H9 (cell line): ENCODE results near the gene ARL11. TPM values are rescaled to one million over a fixed set of nuclear protein-coding genes. Genes with fewer than 3 reads are reported as not detected.
"Not testable (repeated sequence)": the region's sequence is repeated elsewhere in the genome, so short reads cannot be mapped to it uniquely, and the experiment has no call there.

ENCODE experiments used
- DNase-seq: peaks from one replicate; pipeline ENCODE4 v3.0.0-alpha.2; 2017
- H2AFZ ChIP-seq: one replicate; pipeline ENCODE4 v1.6.1; 2013; ENCODE audit warnings: mild to moderate bottlenecking, low read length, control low read depth, moderate library complexity
- H2AK5ac ChIP-seq: 2 replicates; pipeline ENCODE4 v1.6.1; 2013; ENCODE audit warnings: low read length, control low read depth, mixed read lengths; ENCODE audit not compliant: insufficient read length
- H2BK120ac ChIP-seq: one replicate; pipeline ENCODE4 v1.6.1; 2013; ENCODE audit warnings: low read depth, mild to moderate bottlenecking, low read length, control low read depth, inconsistent platforms; ENCODE audit not compliant: poor library complexity, severe bottlenecking
- H2BK12ac ChIP-seq: 2 replicates; pipeline ENCODE4 v1.6.1; 2013; ENCODE audit warnings: low read length, control low read depth, mixed read lengths, low read depth; ENCODE audit not compliant: insufficient read length
- H2BK15ac ChIP-seq: 2 replicates; pipeline ENCODE4 v1.6.1; 2013; ENCODE audit warnings: low read depth, low read length, control low read depth
- H2BK20ac ChIP-seq: one replicate; pipeline ENCODE4 v1.6.1; 2013; ENCODE audit warnings: low read depth, mild to moderate bottlenecking, low read length, control low read depth, inconsistent platforms; ENCODE audit not compliant: poor library complexity, severe bottlenecking
- H2BK5ac ChIP-seq: 2 replicates; pipeline ENCODE4 v1.6.1; 2013; ENCODE audit warnings: low read length, control low read depth, mixed read lengths; ENCODE audit not compliant: insufficient read length
- H3K14ac ChIP-seq: 2 replicates; pipeline ENCODE4 v1.6.1; 2013; ENCODE audit warnings: low read length, control low read depth; ENCODE audit not compliant: insufficient read depth
- H3K18ac ChIP-seq: 2 replicates; pipeline ENCODE4 v1.6.1; 2013; ENCODE audit warnings: low read depth, mild to moderate bottlenecking, mixed read lengths, low read length, control low read depth; ENCODE audit not compliant: insufficient read length
- H3K23ac ChIP-seq: 2 replicates; pipeline ENCODE4 v1.6.1; 2013; ENCODE audit warnings: low read length, control low read depth, mixed read lengths, low read depth; ENCODE audit not compliant: insufficient read length
- H3K23me2 ChIP-seq: 2 replicates; pipeline ENCODE4 v1.6.1; 2013; ENCODE audit warnings: low read depth, mild to moderate bottlenecking, mixed read lengths, low read length, control low read depth; ENCODE audit not compliant: insufficient read length, poor library complexity, severe bottlenecking
- H3K27ac ChIP-seq: 2 replicates; pipeline ENCODE4 v1.5.1; 2013; ENCODE audit warnings: low read length, control low read depth, mixed read lengths, low read depth; ENCODE audit not compliant: insufficient read length
- H3K27me3 ChIP-seq: 2 replicates; pipeline ENCODE4 v1.6.1; 2013; ENCODE audit warnings: low read length, control low read depth, inconsistent platforms; ENCODE audit not compliant: insufficient read depth
- H3K4ac ChIP-seq: 2 replicates; pipeline ENCODE4 v1.6.1; 2013; ENCODE audit warnings: low read depth, mild to moderate bottlenecking, control low read depth, inconsistent platforms, low read length, moderate library complexity
- H3K4me1 ChIP-seq: 2 replicates; pipeline ENCODE4 v1.6.1; 2013; ENCODE audit warnings: low read length, control low read depth, inconsistent platforms; ENCODE audit not compliant: insufficient read depth
- H3K4me2 ChIP-seq: 2 replicates; pipeline ENCODE4 v1.6.1; 2013; ENCODE audit warnings: low read length, control low read depth, mixed read lengths; ENCODE audit not compliant: insufficient read length, insufficient read depth
- H3K56ac ChIP-seq: 2 replicates; pipeline ENCODE4 v1.6.1; 2013; ENCODE audit warnings: low read depth, mild to moderate bottlenecking, mixed read lengths, low read length, control low read depth; ENCODE audit not compliant: insufficient read length
- H3K79me1 ChIP-seq: 2 replicates; pipeline ENCODE4 v1.6.1; 2013; ENCODE audit warnings: low read depth, mild to moderate bottlenecking, moderate library complexity, low read length, control low read depth, inconsistent platforms; ENCODE audit not compliant: insufficient read depth, poor library complexity, severe bottlenecking
- H3K79me2 ChIP-seq: 2 replicates; pipeline ENCODE4 v1.6.1; 2013; ENCODE audit warnings: low read length, control low read depth, inconsistent platforms; ENCODE audit not compliant: insufficient read depth
- H3K9ac ChIP-seq: 2 replicates; pipeline ENCODE4 v1.6.1; 2013; ENCODE audit warnings: low read length, control low read depth, mixed read lengths; ENCODE audit not compliant: insufficient read length; ENCODE audit errors: extremely low read depth
- H3K9me3 ChIP-seq: one replicate; pipeline ENCODE4 v1.6.1; 2013; ENCODE audit warnings: low read depth, low read length, inconsistent platforms; ENCODE audit not compliant: control insufficient read depth
- H3T11ph ChIP-seq: one replicate; pipeline ENCODE4 v1.6.1; 2013; ENCODE audit warnings: mild to moderate bottlenecking, low read length, control low read depth, inconsistent platforms
- H4K20me1 ChIP-seq: one replicate; pipeline ENCODE4 v1.6.1; 2013; ENCODE audit not compliant: control insufficient read depth, insufficient read length, insufficient read depth
- H4K5ac ChIP-seq: 2 replicates; pipeline ENCODE4 v1.6.1; 2013; ENCODE audit warnings: low read depth, mild to moderate bottlenecking, mixed read lengths, low read length, control low read depth; ENCODE audit not compliant: insufficient read length
- H4K8ac ChIP-seq: replicated peaks from 2 replicates; pipeline ENCODE4 v1.6.1; 2013; ENCODE audit warnings: low read length, control low read depth, mixed read lengths, low read depth; ENCODE audit not compliant: insufficient read length
- H4K91ac ChIP-seq: 2 replicates; pipeline ENCODE4 v1.6.1; 2013; ENCODE audit warnings: low read depth, mild to moderate bottlenecking, moderate library complexity, mixed read lengths, low read length, control low read depth; ENCODE audit not compliant: insufficient read length
- H3K27ac Mint-ChIP-seq, 3 experiments: 2 replicates in 2 of 3; 3 replicates in 1 of 3; pipeline ENCODE4 v1.8.0; 2020 to 2021; ENCODE audit warnings: mixed read lengths in 3 of 3, mild to moderate bottlenecking in 1 of 3, moderate library complexity in 1 of 3
- H3K27me3 Mint-ChIP-seq: 2 replicates; pipeline ENCODE4 v1.8.0; 2021; ENCODE audit warnings: low read depth, mild to moderate bottlenecking, moderate library complexity, mixed read lengths
- H3K36me3 Mint-ChIP-seq, 3 experiments: 2 replicates in 2 of 3; 3 replicates in 1 of 3; pipeline ENCODE4 v1.8.0; 2020 to 2021; ENCODE audit warnings: low read depth in 3 of 3, mixed read lengths in 3 of 3; ENCODE audit not compliant: insufficient read depth in 1 of 3
- H3K4me1 Mint-ChIP-seq, 2 experiments: 2 replicates each; pipeline ENCODE4 v1.8.0; 2020; ENCODE audit warnings: mixed read lengths in 2 of 2
- H3K4me3 Mint-ChIP-seq, 2 experiments: 2 replicates in 1 of 2; 3 replicates in 1 of 2; pipeline ENCODE4 v1.8.0; 2020 to 2021; ENCODE audit warnings: mild to moderate bottlenecking in 2 of 2, mixed read lengths in 2 of 2, moderate library complexity in 1 of 2
- H3K9me3 Mint-ChIP-seq, 2 experiments: 2 replicates in 1 of 2; 3 replicates in 1 of 2; pipeline ENCODE4 v1.8.0; 2020; ENCODE audit warnings: mild to moderate bottlenecking in 2 of 2, mixed read lengths in 2 of 2, moderate library complexity in 1 of 2
- WGBS: extraction: QIAGEN DNeasy Blood & Tissue Kit; methylation state at CpG from one replicate; pipeline ENCODE4 v1.1.7; 2013; ENCODE audit warnings: missing lambda C conversion rate, low lambda C conversion rate, mixed read lengths; ENCODE audit not compliant: insufficient read length; ENCODE audit errors: extremely low coverage; 5-methylcytosine and 5-hydroxymethylcytosine counted together
- total RNA-seq: library from RNA; stranded (reverse); gene quantifications from 2 replicates; pipeline ENCODE4 v1.2.1, GENCODE V29; 2021
- TF ChIP-seq, protein P1 (sequence below): fragments of 200-600 bp; sonication (generic); conservative IDR thresholded peaks from 3 replicates; pipeline ENCODE4 v1.8.0; 2021; ENCODE audit warnings: antibody characterized with exemption, mild to moderate bottlenecking

Gene ARL11
- total RNA-seq, 1 experiment from 2014 or later: 0.42 TPM

DNA sequence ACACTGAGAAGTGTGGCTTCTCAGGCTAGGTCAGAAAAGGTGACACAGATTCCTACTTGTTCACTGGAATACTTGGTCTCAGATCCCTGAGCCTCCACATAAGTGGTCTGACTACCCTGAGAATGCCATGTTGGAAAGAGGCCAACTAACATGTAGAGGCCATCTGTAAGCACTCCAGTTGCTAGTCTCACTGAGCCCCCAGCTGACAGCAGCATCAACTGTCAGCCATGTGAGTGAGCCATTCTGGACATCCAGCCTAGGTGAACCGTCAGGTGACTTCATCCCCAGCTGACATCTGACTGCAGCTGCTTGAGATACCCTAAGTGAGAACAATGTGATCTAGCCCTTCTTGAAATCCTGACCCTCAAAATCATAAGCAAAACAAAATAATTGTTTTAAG, 18.1 kb upstream of the ARL11 start:
- H3K79me1 ChIP-seq: no peaks in the 10 kb centered on the region
- H3K4me1 ChIP-seq: no peaks in the 10 kb centered on the region
- no peak overlapping the region for H4K91ac ChIP-seq
- no peak overlapping the region for H2BK120ac ChIP-seq
- H3K23me2 ChIP-seq: no peaks in the 10 kb centered on the region
- H3K27me3 ChIP-seq: no peaks in the 10 kb centered on the region
- H2AK5ac ChIP-seq: no peak overlapping the region
- Mint-ChIP-seq H3K9me3 (no peaks in the 10 kb centered on the region), H3K4me1 (peaks cover 2 to 7% of the 10 kb centered on the region in 2 experiments; a peak in 1 of 4 replicates), H3K36me3 (no peaks in the 10 kb centered on the region), H3K4me3 (no peak overlapping the region), H3K27ac (no peak overlapping the region), H3K27me3 (no peaks in the 10 kb centered on the region)
- no peak overlapping the region for H4K5ac ChIP-seq
- no peak overlapping the region for H2AFZ ChIP-seq
- no peak overlapping the region for H3K23ac ChIP-seq
- H3K79me2 ChIP-seq: no peaks in the 10 kb centered on the region
- H2BK5ac ChIP-seq: no peak overlapping the region
- no peak overlapping the region for H2BK20ac ChIP-seq
- H3K56ac ChIP-seq: no peak overlapping the region
- TF ChIP-seq, protein P1, sequence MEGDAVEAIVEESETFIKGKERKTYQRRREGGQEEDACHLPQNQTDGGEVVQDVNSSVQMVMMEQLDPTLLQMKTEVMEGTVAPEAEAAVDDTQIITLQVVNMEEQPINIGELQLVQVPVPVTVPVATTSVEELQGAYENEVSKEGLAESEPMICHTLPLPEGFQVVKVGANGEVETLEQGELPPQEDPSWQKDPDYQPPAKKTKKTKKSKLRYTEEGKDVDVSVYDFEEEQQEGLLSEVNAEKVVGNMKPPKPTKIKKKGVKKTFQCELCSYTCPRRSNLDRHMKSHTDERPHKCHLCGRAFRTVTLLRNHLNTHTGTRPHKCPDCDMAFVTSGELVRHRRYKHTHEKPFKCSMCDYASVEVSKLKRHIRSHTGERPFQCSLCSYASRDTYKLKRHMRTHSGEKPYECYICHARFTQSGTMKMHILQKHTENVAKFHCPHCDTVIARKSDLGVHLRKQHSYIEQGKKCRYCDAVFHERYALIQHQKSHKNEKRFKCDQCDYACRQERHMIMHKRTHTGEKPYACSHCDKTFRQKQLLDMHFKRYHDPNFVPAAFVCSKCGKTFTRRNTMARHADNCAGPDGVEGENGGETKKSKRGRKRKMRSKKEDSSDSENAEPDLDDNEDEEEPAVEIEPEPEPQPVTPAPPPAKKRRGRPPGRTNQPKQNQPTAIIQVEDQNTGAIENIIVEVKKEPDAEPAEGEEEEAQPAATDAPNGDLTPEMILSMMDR: no peak
- no peak overlapping the region for H2BK15ac ChIP-seq
- no peak overlapping the region for H3K4ac ChIP-seq
- H3K27ac ChIP-seq: no peak overlapping the region
- H3K4me2 ChIP-seq: no peak overlapping the region
- H3K9me3 ChIP-seq: no peaks in the 10 kb centered on the region
- no peak overlapping the region for H3T11ph ChIP-seq
- H4K8ac ChIP-seq: no peak overlapping the region
- no peak overlapping the region for H3K14ac ChIP-seq
- DNase-seq: no peak
- no peak overlapping the region for H2BK12ac ChIP-seq
- H3K9ac ChIP-seq: no peak overlapping the region
- no CpG with 5 or more reads among the region's 1 CpG for WGBS
- no peaks in the 10 kb centered on the region for H4K20me1 ChIP-seq
- H3K18ac ChIP-seq: no peak overlapping the region

DNA sequence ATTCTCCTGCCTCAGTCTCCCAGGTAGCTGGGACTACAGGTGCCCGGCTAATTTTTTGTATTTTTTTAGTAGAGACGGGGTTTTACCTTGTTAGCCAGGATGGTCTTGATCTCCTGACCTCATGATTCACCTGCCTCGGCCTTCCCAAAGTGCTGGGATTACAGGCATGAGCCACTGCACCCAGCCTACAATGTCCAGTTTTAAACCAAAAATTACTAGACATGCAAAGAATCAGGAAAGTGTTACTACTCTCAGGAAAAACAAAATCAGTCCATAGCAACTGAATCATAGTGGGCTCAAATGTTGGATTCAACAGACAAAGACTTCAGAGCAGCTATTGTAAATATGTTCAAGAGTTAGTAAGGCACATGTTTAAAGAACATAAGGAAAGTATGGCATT, 16.3 kb upstream of the ARL11 start:
- H2AK5ac ChIP-seq, H3K27me3 Mint-ChIP-seq, H4K91ac ChIP-seq, H3K23me2 ChIP-seq, H3K14ac ChIP-seq, H3K27ac Mint-ChIP-seq, H3K23ac ChIP-seq, H2BK15ac ChIP-seq, H3K56ac ChIP-seq, H2BK20ac ChIP-seq, H3K36me3 Mint-ChIP-seq, H4K8ac ChIP-seq, H3K4me1 ChIP-seq, H3K27ac ChIP-seq, H3K9me3 ChIP-seq, H3K9me3 Mint-ChIP-seq, H3K79me2 ChIP-seq, DNase-seq, H2AFZ ChIP-seq, H2BK120ac ChIP-seq, H3K9ac ChIP-seq, H3K27me3 ChIP-seq, H3K4me3 Mint-ChIP-seq, H3K18ac ChIP-seq, H3T11ph ChIP-seq, H3K4me1 Mint-ChIP-seq, H4K5ac ChIP-seq, H3K4ac ChIP-seq, H4K20me1 ChIP-seq, H3K79me1 ChIP-seq, H2BK5ac ChIP-seq, H3K4me2 ChIP-seq, H2BK12ac ChIP-seq: not testable (repeated sequence)
- no CpG with 5 or more reads among the region's 3 CpGs for WGBS
